GM12801 (cell line): ENCODE results near the gene SOX11.

ENCODE experiments used
- CTCF ChIP-seq: IDR thresholded peaks from one replicate; pipeline ENCODE4 v1.5.1; 2011; ENCODE audit warnings: control low read depth; ENCODE audit not compliant: insufficient read length; ENCODE audit errors: extremely low read depth

The SOX11 gene

GRCh38 chr2:5730386-5730785, 38.2 kb downstream of the SOX11 start:
- no peak for TF ChIP-seq CTCF

GRCh38 chr2:5734859-5735520, 42.8 kb downstream of the SOX11 start:
- no peak for TF ChIP-seq CTCF

- TF ChIP-seq CTCF, result no peak
Observed at GRCh38 chr2:5735521-5735861, 43.3 kb downstream of the SOX11 start.

GRCh38 chr2:5736050-5736449, 43.9 kb downstream of the SOX11 start:
- TF ChIP-seq CTCF, result no peak

GRCh38 chr2:5736886-5737285, 44.7 kb downstream of the SOX11 start:
- no peak for TF ChIP-seq CTCF

GRCh38 chr2:5740053-5740452, 47.9 kb downstream of the SOX11 start:
- TF ChIP-seq CTCF, result no peak

- TF ChIP-seq CTCF, result no peak
Observed at GRCh38 chr2:5740817-5741216, 48.6 kb downstream of the SOX11 start.
